22Rv1 (cell line): ENCODE results near the gene MOB3C.

ENCODE experiments used
- ZFX ChIP-seq: fragments of 450-650 bp; IDR thresholded peaks from 2 replicates; pipeline ENCODE4 v1.6.1; 2017; ENCODE audit warnings: antibody characterized with exemption, borderline replicate concordance
- TF ChIP-seq, protein P1 (sequence below): fragments of 450-650 bp; IDR thresholded peaks from 2 replicates; pipeline ENCODE4 v1.5.1; 2017; ENCODE audit warnings: mild to moderate bottlenecking

DNA sequence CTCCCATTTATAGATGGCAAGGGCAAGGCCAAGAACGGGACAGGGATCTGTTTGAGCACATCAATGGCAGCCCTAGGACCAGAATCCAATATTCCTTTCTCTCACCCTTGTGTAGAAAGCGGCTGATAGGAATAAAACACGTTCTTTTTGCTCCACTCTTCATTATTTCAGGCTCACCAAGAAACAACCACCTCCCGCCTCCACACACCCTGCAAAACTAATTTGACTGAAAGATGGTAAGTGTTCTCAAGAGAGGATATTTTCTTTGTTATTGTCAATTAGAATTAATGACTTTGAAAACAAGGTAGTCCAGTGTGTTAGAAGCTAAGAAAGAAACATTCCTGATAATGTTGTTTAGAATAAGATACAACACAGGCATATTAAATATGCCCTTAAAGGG is 53.3 kb downstream of the MOB3C start:
- TF ChIP-seq, protein P1, sequence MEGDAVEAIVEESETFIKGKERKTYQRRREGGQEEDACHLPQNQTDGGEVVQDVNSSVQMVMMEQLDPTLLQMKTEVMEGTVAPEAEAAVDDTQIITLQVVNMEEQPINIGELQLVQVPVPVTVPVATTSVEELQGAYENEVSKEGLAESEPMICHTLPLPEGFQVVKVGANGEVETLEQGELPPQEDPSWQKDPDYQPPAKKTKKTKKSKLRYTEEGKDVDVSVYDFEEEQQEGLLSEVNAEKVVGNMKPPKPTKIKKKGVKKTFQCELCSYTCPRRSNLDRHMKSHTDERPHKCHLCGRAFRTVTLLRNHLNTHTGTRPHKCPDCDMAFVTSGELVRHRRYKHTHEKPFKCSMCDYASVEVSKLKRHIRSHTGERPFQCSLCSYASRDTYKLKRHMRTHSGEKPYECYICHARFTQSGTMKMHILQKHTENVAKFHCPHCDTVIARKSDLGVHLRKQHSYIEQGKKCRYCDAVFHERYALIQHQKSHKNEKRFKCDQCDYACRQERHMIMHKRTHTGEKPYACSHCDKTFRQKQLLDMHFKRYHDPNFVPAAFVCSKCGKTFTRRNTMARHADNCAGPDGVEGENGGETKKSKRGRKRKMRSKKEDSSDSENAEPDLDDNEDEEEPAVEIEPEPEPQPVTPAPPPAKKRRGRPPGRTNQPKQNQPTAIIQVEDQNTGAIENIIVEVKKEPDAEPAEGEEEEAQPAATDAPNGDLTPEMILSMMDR: no peak
- TF ChIP-seq ZFX: no peak
